Upper lobe of left lung (tissue), 6 donors: ENCODE data around the gene TMEM132A. TPM values are rescaled to one million over a fixed set of nuclear protein-coding genes. Genes with fewer than 3 reads are reported as not detected.
A peak's percentile ranks its signal among the peaks of the same experiment; 100 is the strongest.

Experiments used
- ATAC-seq, 2 donors: fragments of 200-7000 bp; cut with Tn5 transposase; one replicate each; pipeline ENCODE4 v1.9.1; 2022; ENCODE audit warnings: mild to moderate bottlenecking in 2 of 2, moderate library complexity in 2 of 2; ENCODE audit not compliant: low FRiP score in 2 of 2
- DNase-seq, 2 donors: peaks; one replicate each; pipeline ENCODE4 v3.0.0-alpha.2; 2019 to 2020
- H3K27ac ChIP-seq, 4 donors: fragments of 200-600 bp; sonication (generic); one replicate each; pipeline ENCODE4 v1.5.1; 2016 to 2019
- H3K27me3 ChIP-seq, 4 donors: fragments of 200-600 bp; sonication (generic); one replicate each; pipeline ENCODE4 v1.5.1; 2017 to 2019
- H3K36me3 ChIP-seq, 4 donors: fragments of 200-600 bp; sonication (generic); one replicate each; pipeline ENCODE4 v1.5.1; 2016 to 2019
- H3K4me1 ChIP-seq, 4 donors: fragments of 200-600 bp; sonication (generic); one replicate each; pipeline ENCODE4 v1.5.1; 2018 to 2019
- H3K4me3 ChIP-seq, 4 donors: fragments of 200-600 bp; sonication (generic); one replicate each; pipeline ENCODE4 v1.5.1; 2017 to 2019; ENCODE audit warnings: mild to moderate bottlenecking in 2 of 4, moderate library complexity in 1 of 4
- H3K9me3 ChIP-seq, 4 donors: fragments of 200-600 bp; sonication (generic); one replicate each; pipeline ENCODE4 v1.5.1; 2018 to 2019
- CTCF ChIP-seq, 6 experiments: fragments of 450-650 bp in 4 of 6; fragments of 200-600 bp in 2 of 6; sonication (generic) in 2 of 6; IDR thresholded peaks; one replicate each; pipeline ENCODE4 v1.5.1; 2016 to 2019; ENCODE audit warnings: antibody characterized with exemption in 6 of 6
- EP300 ChIP-seq, 4 donors: sonication (generic); formaldehyde crosslinking; IDR thresholded peaks; one replicate each; pipeline ENCODE4 v1.5.1; 2017; ENCODE audit warnings: antibody characterized with exemption in 4 of 4, control low read depth in 2 of 4
- POLR2A ChIP-seq, 4 donors: fragments of 450-650 bp; IDR thresholded peaks; one replicate each; pipeline ENCODE4 v1.5.1; 2016 to 2017; ENCODE audit warnings: antibody characterized with exemption in 4 of 4, mild to moderate bottlenecking in 2 of 4
- POLR2AphosphoS5 ChIP-seq, 2 donors: sonication (generic); formaldehyde crosslinking; IDR thresholded peaks; one replicate each; pipeline ENCODE4 v1.5.1; 2017; ENCODE audit warnings: antibody characterized with exemption in 2 of 2
- WGBS, 2 donors: methylation state at CpG; one replicate each; pipeline ENCODE4 v1.1.5; 2017 to 2018; 5-methylcytosine and 5-hydroxymethylcytosine counted together
- total RNA-seq, 6 donors: library from RNA; depleted of rRNA in 4 of 6; stranded (reverse); fragments of >200 nt in 4 of 6; gene quantifications; one replicate each; pipeline versions ENCODE4 v1.1.0 to v1.2.1, GENCODE V29; 2016 to 2021
- donor health status: DM: no; HTN: no; CAD: no; lungs with moderate emphysema.
- donor health status: DM: no; HTN: yes; CAD: no; lungs with severe emphysema.

Gene TMEM132A
- total RNA-seq, 6 donors from 2014 or later: 3.6 to 18.2 (median 9.4) TPM

- 1% methylated on average over 21 to 31 of the region's 31 CpGs for WGBS, 2 donors
- no peak for TF ChIP-seq EP300 (IDR thresholded peaks at IDR 0.05)
- TF ChIP-seq POLR2AphosphoS5 (IDR thresholded peaks at IDR 0.05): no peak
- peaks cover 44 to 59% (median 50%) of the 10 kb centered on the region in 4 donors for H3K4me1 ChIP-seq
- peak overlapping the region; percentile 81 to 94 (median 92) for H3K27ac ChIP-seq
- ATAC-seq: peak; percentile 44 to 60
- no peaks in the 10 kb centered on the region for H3K27me3 ChIP-seq
- DNase-seq: peak in 1 of 2 donors; percentile 39
- H3K9me3 ChIP-seq: no peaks in the 10 kb centered on the region
- peak overlapping the region; percentile 60 to 84 (median 76) for H3K4me3 ChIP-seq
- peaks cover 0 to 4% (median 1%) of the 10 kb centered on the region in 4 donors for H3K36me3 ChIP-seq
Observed at GRCh38 chr11:60914633-60915247, 9.5 kb upstream of the TMEM132A start.

GRCh38 chr11:60915248-60915914 is 8.9 kb upstream of the TMEM132A start:
- Histone ChIP-seq H3K4me3 (peak overlapping the region; percentile 60 to 84 (median 76)), H3K27me3 (no peaks in the 10 kb centered on the region), H3K36me3 (peaks cover 0 to 10% (median 5%) of the 10 kb centered on the region in 4 donors), H3K9me3 (no peaks in the 10 kb centered on the region), H3K27ac (peak overlapping the region; percentile 81 to 94 (median 92)), H3K4me1 (peaks cover 44 to 59% (median 50%) of the 10 kb centered on the region in 4 donors)
- DNase-seq (peak in 1 of 2 donors; percentile 89), ATAC-seq (peak; percentile 70 to 77)
- TF ChIP-seq EP300 (IDR thresholded peaks at IDR 0.05) (no peak), CTCF (IDR thresholded peaks at IDR 0.05) (peak in 4 of 6 experiments; percentile 16 to 47 (median 28)), POLR2A (IDR thresholded peaks at IDR 0.05) (peak in 1 of 4 donors; percentile 19), POLR2AphosphoS5 (IDR thresholded peaks at IDR 0.05) (peak in 1 of 2 donors; percentile 26)
- 4 to 7% methylated on average over 17 of the region's 17 CpGs for WGBS, 2 donors

- TF ChIP-seq EP300 (IDR thresholded peaks at IDR 0.05): no peak
- H3K9me3 ChIP-seq: no peaks in the 10 kb centered on the region
- H3K4me3 ChIP-seq: no peak overlapping the region
- H3K4me1 ChIP-seq: peaks cover 32 to 59% (median 39%) of the 10 kb centered on the region in 4 donors
- H3K27me3 ChIP-seq: no peaks in the 10 kb centered on the region
- peaks cover 13 to 24% (median 18%) of the 10 kb centered on the region in 4 donors for H3K36me3 ChIP-seq
- 74 to 87% methylated on average over 2 to 3 of the region's 3 CpGs for WGBS, 2 donors
- ATAC-seq (no peak), DNase-seq (no peak)
- peak overlapping the region in 1 of 4 donors; percentile 94 for H3K27ac ChIP-seq
Observed at GRCh38 chr11:60916669-60917206, 7.5 kb upstream of the TMEM132A start.

- H3K27ac ChIP-seq: no peak overlapping the region
- H3K4me3 ChIP-seq: no peak overlapping the region
- H3K27me3 ChIP-seq: no peaks in the 10 kb centered on the region
- WGBS, 2 donors: 71 to 83% methylated on average over 1 of the region's 1 CpG
- H3K4me1 ChIP-seq: peaks cover 32 to 59% (median 39%) of the 10 kb centered on the region in 4 donors
- DNase-seq: no peak
- TF ChIP-seq POLR2A (IDR thresholded peaks at IDR 0.05) (no peak), CTCF (IDR thresholded peaks at IDR 0.05) (no peak), POLR2AphosphoS5 (IDR thresholded peaks at IDR 0.05) (no peak), EP300 (IDR thresholded peaks at IDR 0.05) (no peak)
- H3K9me3 ChIP-seq: no peaks in the 10 kb centered on the region
- no peak for ATAC-seq
- peaks cover 17 to 29% (median 24%) of the 10 kb centered on the region in 4 donors for H3K36me3 ChIP-seq
Observed at GRCh38 chr11:60917267-60917666, 7.0 kb upstream of the TMEM132A start.

GRCh38 chr11:60918251-60918938 is 5.9 kb upstream of the TMEM132A start:
- Histone ChIP-seq H3K4me3 (no peak overlapping the region), H3K4me1 (peaks cover 23 to 49% (median 33%) of the 10 kb centered on the region in 4 donors), H3K9me3 (no peaks in the 10 kb centered on the region), H3K27ac (no peak overlapping the region), H3K36me3 (peaks cover 17 to 40% (median 31%) of the 10 kb centered on the region in 4 donors), H3K27me3 (no peaks in the 10 kb centered on the region)
- TF ChIP-seq POLR2A (IDR thresholded peaks at IDR 0.05) (no peak), EP300 (IDR thresholded peaks at IDR 0.05) (no peak), CTCF (IDR thresholded peaks at IDR 0.05) (no peak), POLR2AphosphoS5 (IDR thresholded peaks at IDR 0.05) (no peak)
- DNase-seq: peak in 1 of 2 donors; percentile 17
- 81 to 87% methylated on average over 4 of the region's 4 CpGs for WGBS, 2 donors
- ATAC-seq: peak in 1 of 2 donors; percentile 29
